GM18907 (cell line): ENCODE results near the gene IFT52.
"Not testable (repeated sequence)": the region's sequence is repeated elsewhere in the genome, so short reads cannot be mapped to it uniquely, and the experiment has no call there.

Source experiments
- ATAC-seq: cut with Tn5 transposase; IDR thresholded peaks from one replicate; pipeline ENCODE4 v1.9.1; 2021; ENCODE audit warnings: mild to moderate bottlenecking, moderate library complexity; ENCODE audit not compliant: unreplicated experiment

The IFT52 gene

GRCh38 chr20:43642548-43642947, 51.8 kb downstream of the IFT52 start:
- ATAC-seq, result no peak

- no peak for ATAC-seq
Observed at GRCh38 chr20:43650997-43651525, 60.3 kb downstream of the IFT52 start.

GRCh38 chr20:43651650-43652184, 61.0 kb downstream of the IFT52 start:
- ATAC-seq, result not testable (repeated sequence)

GRCh38 chr20:43653966-43654365, 63.2 kb downstream of the IFT52 start:
- no peak for ATAC-seq

- ATAC-seq, result not testable (repeated sequence)
Observed at GRCh38 chr20:43655176-43655575, 64.4 kb downstream of the IFT52 start.

GRCh38 chr20:43655937-43656336, 65.2 kb downstream of the IFT52 start:
- no peak for ATAC-seq

- no peak for ATAC-seq
Observed at GRCh38 chr20:43658069-43658722, 67.5 kb downstream of the IFT52 start.

GRCh38 chr20:43658723-43659419, 68.1 kb downstream of the IFT52 start:
- ATAC-seq, result no peak

GRCh38 chr20:43662943-43663655, 72.4 kb downstream of the IFT52 start:
- no peak for ATAC-seq

GRCh38 chr20:43665466-43666176, 74.9 kb downstream of the IFT52 start:
- no peak for ATAC-seq

GRCh38 chr20:43666376-43667328, 75.9 kb downstream of the IFT52 start, which contains the start of gene MYBL2:
Gene MYBL2 (plus strand): TSS chr20:43667114. CDS start chr20:43667284, 170 bp downstream.
- peak; percentile 74 for ATAC-seq

GRCh38 chr20:43667341-43668132, 76.8 kb downstream of the IFT52 start:
- ATAC-seq, result peak; percentile 26

- no peak for ATAC-seq
Observed at GRCh38 chr20:43669332-43669731, 78.6 kb downstream of the IFT52 start.

GRCh38 chr20:43670423-43670822, 79.7 kb downstream of the IFT52 start:
- ATAC-seq, result no peak

- no peak for ATAC-seq
Observed at GRCh38 chr20:43676368-43676767, 85.6 kb downstream of the IFT52 start.

- peak; percentile 2 for ATAC-seq
Observed at GRCh38 chr20:43680981-43681380, 90.2 kb downstream of the IFT52 start.

- peak; percentile 32 for ATAC-seq
Observed at GRCh38 chr20:43681468-43681942, 90.8 kb downstream of the IFT52 start.

GRCh38 chr20:43681991-43682410, 91.3 kb downstream of the IFT52 start:
- peak; percentile 91 for ATAC-seq
